ENCODE results near the gene SPRED1. TPM values are rescaled to one million over a fixed set of nuclear protein-coding genes. Genes with fewer than 3 reads are reported as not detected.

SPRED1 gene
- total RNA-seq, 4 donors from 2014 or later: 11.8 to 30.0 (median 19.7) TPM

DNA sequence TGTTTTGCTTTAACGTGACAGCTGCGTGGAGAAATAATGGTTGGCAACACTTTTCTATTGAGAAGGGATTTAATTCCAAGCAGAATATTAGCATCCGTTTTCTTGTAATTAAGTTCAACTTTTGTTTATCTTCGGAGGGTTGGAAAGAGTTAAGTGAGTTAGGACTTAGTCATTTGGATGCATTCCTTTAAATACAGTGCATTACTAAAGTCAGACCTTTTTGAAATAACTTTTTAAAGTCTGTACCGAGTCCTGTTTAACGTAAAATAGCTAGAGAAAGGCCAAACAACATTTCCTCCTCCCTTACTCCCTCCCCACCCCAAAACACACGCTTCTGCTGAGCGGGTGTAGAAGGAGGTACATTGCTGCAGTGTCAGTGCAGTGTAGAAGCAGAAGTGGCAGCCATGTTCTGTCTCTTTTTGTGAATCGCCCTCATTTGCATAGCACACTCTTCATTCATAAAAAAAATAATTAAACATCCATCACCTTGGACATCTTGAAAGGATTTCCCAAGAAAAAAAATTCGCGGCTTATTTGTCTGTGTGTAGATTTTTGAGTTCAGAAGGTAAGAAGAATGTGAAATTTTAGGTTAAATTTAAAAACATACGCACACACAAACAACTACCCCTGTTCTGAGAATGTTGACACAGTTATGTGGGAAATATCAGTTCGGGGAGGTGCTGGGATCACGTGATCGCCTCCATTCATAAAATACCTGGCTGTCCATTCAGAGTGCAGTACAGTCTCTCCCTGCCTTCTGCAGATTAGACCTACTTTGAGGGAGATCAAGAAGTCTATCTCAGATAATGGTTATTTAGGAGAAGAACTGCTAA, 1.6 kb downstream of the SPRED1 start:
- WGBS, 2 donors (ENCODE audit: low coverage in 1 of 2): 0% methylated on average over 15 of the region's 15 CpGs
- ATAC-seq: no peak
- H3K4me1 ChIP-seq: peaks cover 0 to 60% (median 0%) of the 10 kb centered on the region in 3 donors

DNA sequence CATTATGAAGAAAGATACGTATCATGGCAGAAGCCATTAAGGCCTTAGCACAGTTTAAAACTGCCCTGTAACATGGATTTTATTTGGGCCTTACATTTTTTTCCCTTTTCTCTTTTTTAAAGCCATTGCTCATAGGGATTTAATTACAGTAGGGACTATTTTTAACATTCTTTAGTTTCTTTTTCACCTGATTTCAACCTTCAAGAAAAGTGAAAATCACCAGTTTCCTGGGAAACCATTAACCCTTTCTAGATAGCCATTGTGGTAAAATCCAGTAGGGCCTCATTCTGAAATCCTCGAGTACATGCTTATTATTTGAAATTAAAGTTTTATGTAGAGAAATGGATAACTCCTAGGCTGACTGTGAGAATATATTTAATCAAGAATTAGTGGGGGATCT, 3.1 kb downstream of the SPRED1 start:
- Histone ChIP-seq H3K4me3 (peak overlapping the region in 1 of 2 donors; percentile 89), H3K4me1 (peaks cover 0 to 61% (median 0%) of the 10 kb centered on the region in 3 donors), H3K27me3 (no peaks in the 10 kb centered on the region), H3K36me3 (no peaks in the 10 kb centered on the region), H3K9me3 (no peaks in the 10 kb centered on the region), H3K27ac (peak overlapping the region in 2 of 4 donors; percentile 11 to 100)
- 27 to 42% methylated on average over 2 of the region's 2 CpGs for WGBS, 2 donors (ENCODE audit: low coverage in 1 of 2)
- no peak for ATAC-seq
- no peak for TF ChIP-seq POLR2AphosphoS5 (IDR thresholded peaks at IDR 0.05)
- no peak for TF ChIP-seq EP300 (IDR thresholded peaks at IDR 0.05)
- TF ChIP-seq POLR2A (IDR thresholded peaks at IDR 0.05): no peak
- TF ChIP-seq, protein P1, sequence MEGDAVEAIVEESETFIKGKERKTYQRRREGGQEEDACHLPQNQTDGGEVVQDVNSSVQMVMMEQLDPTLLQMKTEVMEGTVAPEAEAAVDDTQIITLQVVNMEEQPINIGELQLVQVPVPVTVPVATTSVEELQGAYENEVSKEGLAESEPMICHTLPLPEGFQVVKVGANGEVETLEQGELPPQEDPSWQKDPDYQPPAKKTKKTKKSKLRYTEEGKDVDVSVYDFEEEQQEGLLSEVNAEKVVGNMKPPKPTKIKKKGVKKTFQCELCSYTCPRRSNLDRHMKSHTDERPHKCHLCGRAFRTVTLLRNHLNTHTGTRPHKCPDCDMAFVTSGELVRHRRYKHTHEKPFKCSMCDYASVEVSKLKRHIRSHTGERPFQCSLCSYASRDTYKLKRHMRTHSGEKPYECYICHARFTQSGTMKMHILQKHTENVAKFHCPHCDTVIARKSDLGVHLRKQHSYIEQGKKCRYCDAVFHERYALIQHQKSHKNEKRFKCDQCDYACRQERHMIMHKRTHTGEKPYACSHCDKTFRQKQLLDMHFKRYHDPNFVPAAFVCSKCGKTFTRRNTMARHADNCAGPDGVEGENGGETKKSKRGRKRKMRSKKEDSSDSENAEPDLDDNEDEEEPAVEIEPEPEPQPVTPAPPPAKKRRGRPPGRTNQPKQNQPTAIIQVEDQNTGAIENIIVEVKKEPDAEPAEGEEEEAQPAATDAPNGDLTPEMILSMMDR (IDR thresholded peaks at IDR 0.05): no peak

More for the DNA sequence above, 1.6 kb downstream of the SPRED1 start:
- Histone ChIP-seq H3K4me3 (peak overlapping the region; percentile 75 to 89), H3K27me3 (no peaks in the 10 kb centered on the region), H3K9me3 (no peaks in the 10 kb centered on the region), H3K36me3 (no peaks in the 10 kb centered on the region), H3K27ac (peak overlapping the region; percentile 90 to 100 (median 98))
- TF ChIP-seq POLR2AphosphoS5 (IDR thresholded peaks at IDR 0.05): peak; percentile 36
- no peak for TF ChIP-seq POLR2A (IDR thresholded peaks at IDR 0.05)
- TF ChIP-seq, protein P1 (IDR thresholded peaks at IDR 0.05): no peak

DNA sequence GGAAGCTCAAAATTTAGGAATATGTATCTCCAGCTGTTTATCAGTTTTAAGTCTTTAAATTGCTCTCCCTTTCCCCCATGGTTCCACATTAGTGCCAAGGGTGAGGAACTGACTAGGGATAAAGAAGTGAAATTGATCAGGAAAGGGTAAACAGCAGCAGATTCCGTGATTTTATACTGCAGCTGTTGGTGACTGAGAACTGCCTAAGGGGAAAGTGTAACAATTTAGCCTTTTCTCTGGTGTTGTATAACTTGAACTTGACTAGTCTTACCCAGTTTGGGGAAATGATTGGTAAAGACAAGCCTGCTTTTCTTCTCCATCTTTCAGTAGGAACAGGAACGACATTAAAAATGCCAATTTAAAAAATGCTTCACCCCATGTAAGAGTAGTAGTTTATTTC, 5.0 kb downstream of the SPRED1 start:
- H3K4me3 ChIP-seq: no peak overlapping the region
- WGBS, 2 donors (ENCODE audit: low coverage in 1 of 2): 21 to 25% methylated on average over 2 of the region's 2 CpGs
- TF ChIP-seq POLR2AphosphoS5 (IDR thresholded peaks at IDR 0.05) (no peak), POLR2A (IDR thresholded peaks at IDR 0.05) (no peak), EP300 (IDR thresholded peaks at IDR 0.05) (no peak)
- TF ChIP-seq, protein P1 (IDR thresholded peaks at IDR 0.05): no peak
- no peaks in the 10 kb centered on the region for H3K36me3 ChIP-seq
- ATAC-seq: no peak
- H3K27ac ChIP-seq: no peak overlapping the region
- peaks cover 0 to 58% (median 0%) of the 10 kb centered on the region in 3 donors for H3K4me1 ChIP-seq
- no peaks in the 10 kb centered on the region for H3K9me3 ChIP-seq
- H3K27me3 ChIP-seq: no peaks in the 10 kb centered on the region

DNA sequence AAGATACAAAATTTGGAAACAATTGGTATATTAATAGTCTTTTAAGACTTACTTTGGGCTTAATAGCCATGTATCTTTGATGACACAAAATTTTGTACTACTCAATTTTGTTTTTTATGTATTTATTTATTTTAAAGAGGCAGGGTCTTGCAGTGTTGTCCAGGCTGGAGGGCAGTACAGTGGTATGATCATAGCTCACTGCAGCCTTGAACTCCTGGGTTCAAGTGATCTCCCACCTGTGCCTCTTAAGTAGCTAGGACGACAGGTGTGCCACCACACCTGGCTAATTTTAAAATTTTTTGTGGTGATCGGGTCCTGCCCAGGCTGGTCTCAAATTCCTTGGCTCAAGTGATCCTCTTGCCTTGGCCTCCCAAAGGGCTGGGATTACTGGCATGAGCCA, 6.5 kb downstream of the SPRED1 start:
- no peak for ATAC-seq
- peaks cover 0 to 47% (median 0%) of the 10 kb centered on the region in 3 donors for H3K4me1 ChIP-seq
- 79% methylated on average over 2 of the region's 2 CpGs; no CpG with 5 or more reads in 1 of the 2 donors for whole genome bisulfite sequencing, 2 donors (ENCODE audit: low coverage in 1 of 2)
- no peaks in the 10 kb centered on the region for H3K27me3 ChIP-seq
- TF ChIP-seq POLR2A (IDR thresholded peaks at IDR 0.05) (no peak), POLR2AphosphoS5 (IDR thresholded peaks at IDR 0.05) (no peak), EP300 (IDR thresholded peaks at IDR 0.05) (no peak)
- TF ChIP-seq, protein P1 (IDR thresholded peaks at IDR 0.05): no peak
- H3K4me3 ChIP-seq: no peak overlapping the region
- H3K27ac ChIP-seq: no peak overlapping the region
- no peaks in the 10 kb centered on the region for H3K9me3 ChIP-seq
- H3K36me3 ChIP-seq: no peaks in the 10 kb centered on the region

DNA sequence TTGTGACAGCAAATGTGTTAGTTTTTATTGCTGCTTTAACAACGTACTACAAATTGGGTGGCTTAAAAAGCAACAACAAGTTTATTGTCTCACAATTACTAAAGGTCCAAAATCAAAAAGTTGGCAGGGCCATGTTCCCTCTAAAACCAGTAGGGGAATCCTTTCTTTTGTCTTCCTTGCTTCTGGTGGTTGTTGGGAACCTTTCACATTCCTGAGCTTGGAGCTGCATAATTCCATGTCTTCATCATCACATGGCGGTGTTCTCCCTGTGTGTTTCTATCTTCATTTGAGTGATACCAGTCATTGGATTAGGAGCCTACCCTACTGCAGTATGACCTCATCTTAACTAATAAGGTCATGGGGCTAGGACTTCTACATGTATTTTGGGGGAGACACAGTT, 7.4 kb downstream of the SPRED1 start:
- H3K36me3 ChIP-seq: no peaks in the 10 kb centered on the region
- no peaks in the 10 kb centered on the region for H3K27me3 ChIP-seq
- peaks cover 0 to 39% (median 0%) of the 10 kb centered on the region in 3 donors for H3K4me1 ChIP-seq
- TF ChIP-seq, protein P1 (IDR thresholded peaks at IDR 0.05): no peak
- TF ChIP-seq EP300 (IDR thresholded peaks at IDR 0.05): no peak
- H3K4me3 ChIP-seq: no peak overlapping the region
- no peak overlapping the region for H3K27ac ChIP-seq
- WGBS, 2 donors (ENCODE audit: low coverage in 1 of 2): 66 to 68% methylated on average over 2 of the region's 2 CpGs
- no peaks in the 10 kb centered on the region for H3K9me3 ChIP-seq
- ATAC-seq: no peak
